Right lobe of liver (tissue), 4 donors: ENCODE measurements around the gene AFF4.

Experiments used
- POLR2A ChIP-seq: fragments of 450-650 bp; IDR thresholded peaks from one replicate; pipeline ENCODE4 v1.6.1; 2017; ENCODE audit warnings: antibody characterized with exemption, mild to moderate bottlenecking
- TF ChIP-seq, protein P1 (sequence below), 4 donors: fragments of 200-600 bp in 3 of 4; fragments of 450-650 bp in 1 of 4; IDR thresholded peaks; one replicate each; pipeline versions ENCODE4 v1.5.1 to v1.8.0; 2016 to 2022; ENCODE audit warnings: antibody characterized with exemption in 4 of 4, mild to moderate bottlenecking in 2 of 4
- donor health status: DM: no; HTN: no; CAD: no.
- donor health status: DM: no; HTN: no; CAD: no.
- donor health status: DM: no; HTN: yes; CAD: no.

DNA sequence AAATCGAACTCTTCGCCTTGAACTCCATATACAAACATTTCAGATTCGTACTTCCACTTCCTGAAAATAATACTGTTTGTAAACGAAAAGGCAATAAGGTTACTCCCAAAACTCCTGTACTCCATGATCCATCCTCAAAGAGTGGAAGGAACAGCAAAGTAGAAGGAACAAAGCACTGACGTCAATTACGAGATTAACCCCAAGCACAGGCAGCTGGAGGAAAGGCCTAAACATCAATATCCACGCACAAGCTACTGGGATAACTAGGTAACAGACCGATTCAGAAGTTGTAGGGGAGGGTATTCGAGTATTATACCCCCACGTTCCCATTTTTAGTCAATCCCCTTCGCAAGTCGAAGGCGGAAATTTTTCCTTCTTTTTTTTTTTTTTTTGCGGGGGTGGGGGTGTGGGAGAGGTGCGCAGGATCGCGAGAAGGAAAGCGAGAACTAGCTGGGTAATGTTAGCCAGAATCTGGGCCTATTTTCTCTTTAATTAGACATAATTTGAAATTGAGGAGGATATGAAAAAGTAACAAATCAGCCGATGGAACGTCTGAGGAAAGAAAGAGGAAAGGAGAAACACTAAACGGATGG is 909 bp downstream of the AFF4 start:
- TF ChIP-seq, protein P1, sequence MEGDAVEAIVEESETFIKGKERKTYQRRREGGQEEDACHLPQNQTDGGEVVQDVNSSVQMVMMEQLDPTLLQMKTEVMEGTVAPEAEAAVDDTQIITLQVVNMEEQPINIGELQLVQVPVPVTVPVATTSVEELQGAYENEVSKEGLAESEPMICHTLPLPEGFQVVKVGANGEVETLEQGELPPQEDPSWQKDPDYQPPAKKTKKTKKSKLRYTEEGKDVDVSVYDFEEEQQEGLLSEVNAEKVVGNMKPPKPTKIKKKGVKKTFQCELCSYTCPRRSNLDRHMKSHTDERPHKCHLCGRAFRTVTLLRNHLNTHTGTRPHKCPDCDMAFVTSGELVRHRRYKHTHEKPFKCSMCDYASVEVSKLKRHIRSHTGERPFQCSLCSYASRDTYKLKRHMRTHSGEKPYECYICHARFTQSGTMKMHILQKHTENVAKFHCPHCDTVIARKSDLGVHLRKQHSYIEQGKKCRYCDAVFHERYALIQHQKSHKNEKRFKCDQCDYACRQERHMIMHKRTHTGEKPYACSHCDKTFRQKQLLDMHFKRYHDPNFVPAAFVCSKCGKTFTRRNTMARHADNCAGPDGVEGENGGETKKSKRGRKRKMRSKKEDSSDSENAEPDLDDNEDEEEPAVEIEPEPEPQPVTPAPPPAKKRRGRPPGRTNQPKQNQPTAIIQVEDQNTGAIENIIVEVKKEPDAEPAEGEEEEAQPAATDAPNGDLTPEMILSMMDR (IDR thresholded peaks at IDR 0.05): no peak
- no peak for TF ChIP-seq POLR2A
